ENCODE measurements around the gene OR51Q1.
A peak's percentile ranks its signal among the peaks of the same experiment; 100 is the strongest.

Gene OR51Q1

GRCh38 chr11:5421811-5422210 is at the start of gene OR51Q1:
Gene OR51Q1 (plus strand): TSS chr11:5422111. CDS start chr11:5422201, 90 bp downstream.
- DNase-seq = no peak

GRCh38 chr11:5380740-5381342 is 41.1 kb upstream of the OR51Q1 start:
- peak in 20 of 56 donors; percentile 1 to 39 (median 6) for DNase-seq

- DNase-seq = no peak
These were observed 38.3 kb upstream of the OR51Q1 start, which contains the start of gene OR51M1 for GRCh38 chr11:5383576-5383975. Gene OR51M1 (plus strand): TSS chr11:5383812. CDS start chr11:5389399, 5,587 bp downstream.

GRCh38 chr11:5384335-5384734 is 37.6 kb upstream of the OR51Q1 start:
- no peak for DNase-seq

- no peak for DNase-seq
These were observed 31.7 kb upstream of the OR51Q1 start for GRCh38 chr11:5390210-5390609.

GRCh38 chr11:5394091-5394490 is 27.8 kb upstream of the OR51Q1 start:
- no peak for DNase-seq

GRCh38 chr11:5398936-5399335 is 23.0 kb upstream of the OR51Q1 start:
- no peak for DNase-seq

- no peak for DNase-seq
These were observed 16.7 kb upstream of the OR51Q1 start for GRCh38 chr11:5405173-5405572.

GRCh38 chr11:5420993-5421392 is 918 bp upstream of the OR51Q1 start:
- DNase-seq = no peak

GRCh38 chr11:5423131-5423530 is 1.2 kb downstream of the OR51Q1 start:
- no peak for DNase-seq

GRCh38 chr11:5441414-5441813 is 19.5 kb downstream of the OR51Q1 start, which contains the start of gene OR51I1:
Gene OR51I1 (minus strand): TSS chr11:5441514. CDS start chr11:5441514, 0 bp downstream.
- DNase-seq = no peak

GRCh38 chr11:5443835-5444393 is 22.0 kb downstream of the OR51Q1 start:
- DNase-seq = no peak

- DNase-seq = no peak
These were observed 27.1 kb downstream of the OR51Q1 start, which contains the start of gene OR51I2 for GRCh38 chr11:5449023-5449422. Gene OR51I2 (plus strand): TSS chr11:5449323. CDS start chr11:5453489, 4,166 bp downstream.

- DNase-seq = no peak
These were observed 27.5 kb downstream of the OR51Q1 start for GRCh38 chr11:5449432-5449831.

GRCh38 chr11:5460983-5461621 is 39.2 kb downstream of the OR51Q1 start:
- DNase-seq = no peak

- DNase-seq = no peak
These were observed 45.6 kb downstream of the OR51Q1 start for GRCh38 chr11:5467527-5467926.

Measured in nucleus accumbens (tissue), 56 donors.